K562 (cell line): Measurements from ENCODE around the gene ULBP1. TPM values are rescaled to one million over a fixed set of nuclear protein-coding genes. Genes with fewer than 3 reads are reported as not detected.

ENCODE experiments used
- ATAC-seq: fragments of 200-7000 bp; cut with Tn5 transposase; 3 replicates; pipeline ENCODE4 v1.9.1; 2020; ENCODE audit warnings: moderate library complexity
- BruUV-seq: library from RNA; stranded (reverse); fragments of 400-500 nt; replicated peaks from 2 replicates; lab custom pipeline; 2021; lab: Mats Ljungman, UMichigan
- CTCF ChIA-PET: fragments of 300-600 bp; formaldehyde crosslinking; extraction: SDS; loops from one replicate; lab custom pipeline; 2021; ENCODE audit warnings: low intra/inter-chr PET ratio; lab: Yijun Ruan, JAX
- POLR2A ChIA-PET: fragments of 300-600, 350-650 bp; sonication (Branson Sonifier 250); formaldehyde crosslinking; extraction: SDS; loops from one replicate; lab custom pipeline; 2021; ENCODE audit warnings: antibody characterized with exemption, inconsistent platforms; lab: Yijun Ruan, JAX
- DNase-seq, 4 experiments: peaks; one replicate each; pipeline versions ENCODE4 v3.0.0 to v3.0.0-alpha.2; 2011 to 2018; ENCODE audit warnings: low spot score in 3 of 4, mixed read lengths in 3 of 4; ENCODE audit errors: extremely low read depth in 1 of 4
- FAIRE-seq: peaks from 2 replicates; lab custom pipeline; 2011; peaks lifted over from hg19 to GRCh38; lab: Jason Lieb, UNC
- H2AFZ ChIP-seq: 2 replicates; pipeline ENCODE4 v1.6.0; 2011; ENCODE audit warnings: low read depth, low read length, control low read depth, inconsistent platforms
- H3K27ac ChIP-seq: fragments of 200-600 bp; 3 replicates; pipeline ENCODE4 v1.8.0; 2011; ENCODE audit warnings: low read depth, mild to moderate bottlenecking, control low read depth, inconsistent platforms, low read length, moderate library complexity, mixed read lengths; ENCODE audit errors: extremely low read depth
- H3K27me3 ChIP-seq, 2 experiments: fragments of 300-600 bp in 1 of 2; 2 replicates in 1 of 2; 3 replicates in 1 of 2; pipeline versions ENCODE4 v1.6.0 to v1.8.0; 2011; ENCODE audit warnings: inconsistent platforms in 2 of 2, low read length in 2 of 2, mild to moderate bottlenecking in 1 of 2, mixed read lengths in 1 of 2, moderate library complexity in 1 of 2; ENCODE audit not compliant: control insufficient read depth in 2 of 2, insufficient read depth in 2 of 2
- H3K36me3 ChIP-seq: fragments of 300-600 bp; 3 replicates; pipeline ENCODE4 v1.8.0; 2011; ENCODE audit warnings: mild to moderate bottlenecking, low read length, inconsistent platforms; ENCODE audit not compliant: control insufficient read depth, insufficient read depth
- H3K4me1 ChIP-seq, 2 experiments: fragments of 200-600 bp in 1 of 2; replicated peaks in 1 of 2; 2 replicates in 1 of 2; 3 replicates in 1 of 2; pipeline versions ENCODE4 v1.5.1 to v1.8.0; 2011; ENCODE audit warnings: inconsistent platforms in 2 of 2, low read length in 2 of 2, mild to moderate bottlenecking in 1 of 2, mixed read lengths in 1 of 2, moderate library complexity in 1 of 2; ENCODE audit not compliant: control insufficient read depth in 2 of 2, insufficient read depth in 2 of 2
- H3K4me2 ChIP-seq: 2 replicates; pipeline ENCODE4 v1.6.1; 2011; ENCODE audit warnings: low read length, control low read depth, inconsistent platforms, mixed read lengths; ENCODE audit not compliant: insufficient read depth
- H3K4me3 ChIP-seq: fragments of 200-600 bp; sonication (generic), shearing (Covaris generic); 2 replicates; pipeline ENCODE4 v1.5.1; 2016; ENCODE audit warnings: control low read depth, inconsistent platforms
- H3K79me2 ChIP-seq: fragments of 200-600 bp; 3 replicates; pipeline ENCODE4 v1.8.0; 2011; ENCODE audit warnings: low read length, inconsistent platforms; ENCODE audit not compliant: control insufficient read depth, insufficient read depth
- H3K9ac ChIP-seq, 2 experiments: 2 replicates each; pipeline versions ENCODE4 v1.6.0 to v1.6.1; 2011; ENCODE audit warnings: low read depth in 2 of 2, low read length in 2 of 2, control low read depth in 1 of 2, inconsistent platforms in 1 of 2, mild to moderate bottlenecking in 1 of 2, mixed read lengths in 1 of 2; ENCODE audit not compliant: insufficient read depth in 1 of 2
- H3K9me1 ChIP-seq: one replicate; pipeline ENCODE4 v1.6.0; 2011; ENCODE audit warnings: inconsistent platforms, mild to moderate bottlenecking, low read length, moderate library complexity; ENCODE audit not compliant: control insufficient read depth, insufficient read depth
- H3K9me3 ChIP-seq: replicated peaks from 2 replicates; pipeline ENCODE4 v1.5.1; 2011; ENCODE audit warnings: low read depth, low read length, inconsistent platforms; ENCODE audit not compliant: control insufficient read depth, insufficient read depth
- H4K20me1 ChIP-seq: replicated peaks from 2 replicates; pipeline ENCODE4 v1.6.1; 2011; ENCODE audit warnings: low read length, inconsistent platforms, mixed read lengths; ENCODE audit not compliant: control insufficient read depth, insufficient read depth
- CREB1 ChIP-seq, 2 experiments: sonication (generic) in 1 of 2; formaldehyde crosslinking in 1 of 2; IDR thresholded peaks; 2 replicates each; pipeline versions ENCODE4 v1.6.1 to v1.8.0; 2012 to 2022; ENCODE audit warnings: inconsistent platforms in 1 of 2, mild to moderate bottlenecking in 1 of 2, missing genetic modification reagents in 1 of 2, moderate library complexity in 1 of 2
- PHF20 ChIP-seq: fragments of 450-650 bp; IDR thresholded peaks from 2 replicates; pipeline ENCODE4 v1.6.1; 2018; ENCODE audit not compliant: partially characterized antibody
- SMAD2 ChIP-seq: fragments of 150-350 bp; IDR thresholded peaks from 2 replicates; pipeline ENCODE4 v1.6.1; 2014; ENCODE audit warnings: low read depth, mild to moderate bottlenecking, low read length
- SP1 ChIP-seq: sonication (generic); formaldehyde crosslinking; IDR thresholded peaks from 2 replicates; pipeline ENCODE4 v1.8.1; 2022; ENCODE audit warnings: mild to moderate bottlenecking, missing genetic modification reagents
- WGBS: fragments of 100-300 bp; shearing (Covaris generic); methylation state at CpG from one replicate; pipeline ENCODE4 v1.1.6; 2016; ENCODE audit warnings: low coverage, mixed read lengths; ENCODE audit not compliant: insufficient coverage; ENCODE audit errors: missing lambda C conversion rate; 5-methylcytosine and 5-hydroxymethylcytosine counted together
- in situ Hi-C: fragments of 300-500 bp; cut with MboI; formaldehyde crosslinking; loops from 4 replicates; pipeline ENCODE4 v1.15.0; 2018; ENCODE audit warnings: inconsistent platforms, mixed read lengths
- intact Hi-C: fragments of 100-400 bp; cut with micrococcal nuclease; formaldehyde crosslinking; loops from 2 replicates; pipeline ENCODE4 v1.14.2; 2022
- polyA plus RNA-seq, 8 experiments: library from polyadenylated mRNA; depleted of rRNA in 4 of 8; stranded (reverse) in 5 of 8; unstranded in 3 of 8; fragments of >200 nt; fragmentation: Nextera tagmentation in 2 of 8; fragmentation: Illumina TruSeq in 1 of 8; extraction: Ambion mirVana in 2 of 8; extraction: Trizol in 1 of 8; gene quantifications; 2 replicates each; pipeline versions ENCODE4 v1.2.1 to v1.2.3, GENCODE V29; 2011 to 2014; ENCODE audit warnings: inconsistent platforms in 1 of 8, missing spikeins in 1 of 8
- total RNA-seq, 7 experiments: library from RNA; depleted of rRNA in 6 of 7; stranded (reverse); fragments of >200 nt in 6 of 7; fragmentation: Illumina TruSeq in 2 of 7; extraction: Trizol in 2 of 7; gene quantifications; 2 replicates each; pipeline versions ENCODE4 v1.2.1 to v1.2.3, GENCODE V29; 2011 to 2021; ENCODE audit warnings: low replicate concordance in 1 of 7

The ULBP1 gene
- total and polyA plus RNA-seq, 9 of the 15 experiments (the other 6 are each of a cell fraction or from before 2014, with no cell fraction given), result 0.33 to 6.0 (median 2.5) TPM

GRCh38 chr6:150001295-150002008 is 37.7 kb downstream of the ULBP1 start:
- no TSS peak for BruUV-seq
- POLR2A ChIA-PET, result no interaction called here

GRCh38 chr6:150002710-150003109 is 39.0 kb downstream of the ULBP1 start:
- H3K36me3 ChIP-seq, result no peaks in the 10 kb centered on the region
- H3K9me3 ChIP-seq, result no peaks in the 10 kb centered on the region
- 14% methylated on average over 2 of the region's 2 CpGs for WGBS
- H3K27me3 ChIP-seq, result peaks cover 0 to 19% of the 10 kb centered on the region in 2 experiments; a peak in 2 of 5 replicates
- no peak overlapping the region for H3K4me3 ChIP-seq
- H3K4me2 ChIP-seq, result no peak overlapping the region
- H2AFZ ChIP-seq, result no peak overlapping the region
- peaks cover 5% of the 10 kb centered on the region for H3K9me1 ChIP-seq
- FAIRE-seq (no peak), DNase-seq (no peak), ATAC-seq (no peak)
- intact Hi-C loops, result loop anchor here (10.0 kb wide), 2 partner anchors 438 to 812 kb away; partner anchors contain the start of gene GINM1
- BruUV-seq, result no TSS peak
- H3K4me1 ChIP-seq, result peaks cover 4 to 25% of the 10 kb centered on the region in 2 experiments; a peak in 3 of 5 replicates
- H3K9ac ChIP-seq, result no peak overlapping the region
- H3K79me2 ChIP-seq, result no peaks in the 10 kb centered on the region
- no peak overlapping the region for H3K27ac ChIP-seq
- in situ Hi-C loops, result no loop called here
- no peaks in the 10 kb centered on the region for H4K20me1 ChIP-seq
- CTCF ChIA-PET, result no interaction called here
- POLR2A ChIA-PET, result interaction anchor here (0.7 kb wide), 1 partner anchor 45 kb away, joined by 3 read pairs; no protein-coding TSS in a partner anchor
- TF ChIP-seq PHF20, result no peak
- TF ChIP-seq SMAD2, result no peak
- no peak for TF ChIP-seq CREB1 (IDR thresholded peaks at IDR 0.05)
- TF ChIP-seq CREB1 (CRISPR knock-in tag; IDR thresholded peaks at IDR 0.05), result no peak

More at GRCh38 chr6:150001295-150002008, 37.7 kb downstream of the ULBP1 start:
- H3K27ac ChIP-seq, result no peak overlapping the region
- in situ Hi-C loops (no loop called here), intact Hi-C loops (loop anchor here (10.0 kb wide), 2 partner anchors 437 to 813 kb away; partner anchors contain the start of gene GINM1)
- no peak for TF ChIP-seq SP1
- no peaks in the 10 kb centered on the region for H3K79me2 ChIP-seq
- H3K4me3 ChIP-seq, result no peak overlapping the region
- WGBS, result 8% methylated on average over 3 of the region's 3 CpGs
- peaks cover 4% of the 10 kb centered on the region for H3K9me1 ChIP-seq
- H3K36me3 ChIP-seq, result no peaks in the 10 kb centered on the region
- CTCF ChIA-PET, result no interaction called here
- H3K9me3 ChIP-seq, result no peaks in the 10 kb centered on the region
- DNase-seq (no peak), FAIRE-seq (peak; percentile 6), ATAC-seq (no peak)
- peaks cover 4 to 22% of the 10 kb centered on the region in 2 experiments; a peak in 4 of 5 replicates for H3K27me3 ChIP-seq
- H4K20me1 ChIP-seq, result no peaks in the 10 kb centered on the region
- H3K9ac ChIP-seq, result no peak overlapping the region
- no peak overlapping the region for H3K4me2 ChIP-seq
- H3K4me1 ChIP-seq, result peaks cover 4 to 21% of the 10 kb centered on the region in 2 experiments; a peak in 3 of 5 replicates
- H2AFZ ChIP-seq, result no peak overlapping the region
